ENCODE results near the gene RAPGEF5.

The RAPGEF5 gene

DNA sequence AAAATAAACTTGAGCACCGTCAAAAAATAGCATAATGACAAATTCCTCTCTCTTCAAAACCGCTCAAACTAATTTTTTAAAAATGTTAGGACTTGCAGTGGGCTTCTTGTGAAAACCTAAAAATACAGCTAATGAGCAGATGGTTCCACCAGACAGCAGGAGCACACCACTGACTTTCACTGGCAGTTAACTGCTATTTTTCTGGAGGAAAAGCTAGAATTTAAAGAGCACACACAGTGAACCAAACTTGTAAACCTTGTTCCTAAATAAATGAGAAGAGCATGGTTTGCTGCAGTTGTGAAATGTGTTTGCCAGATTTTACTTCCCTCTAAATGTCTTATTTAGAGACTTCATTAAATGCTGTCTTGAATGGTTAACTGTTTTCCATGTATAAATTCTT, 143.9 kb downstream of the RAPGEF5 start:
- no peak for DNase-seq

GRCh38 chr7:22210967-22211366, 146.0 kb downstream of the RAPGEF5 start:
- no peak for DNase-seq

DNA sequence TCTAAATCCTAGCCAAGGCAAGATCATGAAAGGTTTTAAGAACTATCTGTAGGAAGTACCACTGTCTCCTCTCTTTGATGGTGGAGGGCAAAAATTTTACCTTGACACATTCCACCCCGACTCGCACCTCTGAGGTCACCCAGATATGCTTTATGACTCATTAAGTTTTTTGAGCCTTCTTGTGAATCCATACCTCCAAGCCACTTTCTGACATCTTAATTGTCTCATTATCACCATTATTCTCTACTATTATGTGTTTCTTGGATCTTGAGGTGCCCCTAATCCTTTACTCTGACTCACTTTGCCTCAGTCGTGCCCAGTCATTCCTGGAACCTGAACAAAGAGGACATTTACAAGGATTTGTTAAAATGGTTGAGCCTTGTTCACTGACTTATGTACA, 146.6 kb downstream of the RAPGEF5 start:
- DNase-seq: no peak

DNA sequence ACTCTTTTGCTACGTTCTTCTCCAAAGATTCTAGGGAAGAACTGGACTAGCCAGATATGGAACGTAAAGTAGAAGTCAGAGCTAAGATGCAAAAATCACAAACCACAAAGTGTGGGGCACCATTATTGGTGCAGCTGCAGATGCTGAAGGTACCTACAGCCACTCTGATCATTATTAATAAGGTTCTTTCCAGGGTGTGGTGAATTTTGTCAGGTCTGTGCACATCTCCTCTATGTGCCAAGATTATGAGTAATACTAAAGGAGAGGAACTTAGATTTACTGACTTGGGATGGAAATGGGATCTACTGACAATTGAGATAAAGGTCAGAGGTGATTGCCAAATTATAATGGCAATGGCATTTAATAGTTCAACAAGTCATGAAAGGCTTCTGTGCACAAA, 148.2 kb downstream of the RAPGEF5 start:
- DNase-seq: no peak

DNA sequence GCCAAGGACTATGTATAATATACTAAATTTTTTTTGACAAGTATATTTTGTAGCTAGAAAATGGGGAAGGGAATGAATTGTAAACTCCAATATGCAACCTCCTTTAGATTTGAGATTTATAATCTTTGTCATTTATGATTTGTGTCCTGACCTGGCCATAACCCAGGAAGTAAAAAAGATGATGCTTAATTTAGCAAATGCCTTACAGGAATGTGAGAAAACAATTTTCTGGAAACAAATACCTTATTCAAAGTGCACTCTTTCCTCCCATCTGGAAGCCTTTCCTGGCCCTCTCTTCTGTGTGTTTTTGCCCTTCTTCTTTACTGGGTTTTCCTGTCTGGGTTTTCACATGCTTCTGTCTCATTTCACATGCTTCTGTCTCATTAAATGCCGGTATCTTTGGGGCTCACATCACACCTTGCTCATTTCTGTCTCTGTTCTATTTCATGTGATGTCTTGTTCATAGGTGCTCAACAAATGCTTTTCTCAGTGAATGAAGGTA, 149.2 kb downstream of the RAPGEF5 start:
- no peak for DNase-seq

- DNase-seq: no peak
These were observed 151.3 kb downstream of the RAPGEF5 start for GRCh38 chr7:22205631-22206030.

- no peak for DNase-seq
These were observed 152.6 kb downstream of the RAPGEF5 start for GRCh38 chr7:22204312-22204711.

DNA sequence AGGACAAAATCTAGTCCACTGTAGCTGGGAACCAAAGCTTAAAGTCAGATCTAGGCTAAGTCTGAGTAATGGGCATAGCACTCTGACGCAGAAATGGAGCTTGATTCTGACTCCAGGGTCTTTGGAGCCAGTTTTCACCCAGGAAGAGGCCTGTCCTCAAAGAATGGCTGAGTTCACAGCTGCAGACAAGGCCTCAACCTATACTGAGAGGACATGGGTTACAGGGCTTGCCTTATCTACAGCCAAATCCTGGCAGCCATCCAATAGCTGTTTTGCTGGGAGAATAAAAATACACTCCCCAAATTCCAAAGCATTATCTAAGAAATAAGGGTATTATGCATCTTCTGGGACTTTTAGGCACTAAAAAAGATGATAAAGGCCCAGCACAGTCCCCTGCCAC, 154.8 kb downstream of the RAPGEF5 start:
- no peak for DNase-seq

- DNase-seq: no peak
These were observed 155.6 kb downstream of the RAPGEF5 start for GRCh38 chr7:22201186-22201880.

GRCh38 chr7:22200777-22201176, 156.2 kb downstream of the RAPGEF5 start:
- DNase-seq: no peak

DNA sequence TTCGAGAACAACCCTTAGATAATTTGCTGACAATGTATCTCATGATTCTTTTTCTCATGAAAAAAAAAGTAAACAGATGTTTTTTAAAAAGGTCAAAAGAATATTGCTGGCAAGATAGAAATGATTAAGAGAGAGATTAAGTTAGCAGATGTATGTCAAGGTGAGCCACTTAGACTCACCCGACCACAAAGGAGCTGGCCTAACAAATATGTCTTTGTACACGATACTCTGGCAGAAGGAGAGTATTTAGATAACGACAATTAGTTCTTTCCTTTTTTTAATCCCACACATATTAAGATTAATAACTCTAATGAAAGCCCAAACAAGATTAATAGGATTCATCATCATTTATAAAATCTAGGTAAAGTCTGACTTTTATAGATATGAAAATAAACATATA, 156.7 kb downstream of the RAPGEF5 start:
- no peak for DNase-seq

DNA sequence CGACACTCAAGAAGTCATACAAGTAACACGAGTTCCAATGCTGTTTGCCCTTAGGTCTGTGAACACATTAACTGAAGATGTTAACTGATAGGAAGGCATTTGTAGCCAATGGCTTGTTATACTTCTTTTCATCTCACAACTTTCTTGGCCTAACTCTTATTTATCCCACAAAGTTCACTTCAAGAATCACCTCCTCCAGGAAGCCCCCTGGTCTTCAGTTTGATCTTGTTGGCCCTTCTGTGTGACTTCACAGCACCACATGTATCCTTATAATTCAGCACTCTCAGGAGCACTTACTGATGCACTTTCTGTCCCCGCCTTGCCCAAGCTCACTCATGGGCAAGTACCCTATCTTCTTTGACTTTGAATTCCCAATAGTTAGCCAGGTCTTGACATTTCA, 159.6 kb downstream of the RAPGEF5 start:
- DNase-seq: no peak

GRCh38 chr7:22196429-22196828, 160.5 kb downstream of the RAPGEF5 start:
- DNase-seq: no peak

DNA sequence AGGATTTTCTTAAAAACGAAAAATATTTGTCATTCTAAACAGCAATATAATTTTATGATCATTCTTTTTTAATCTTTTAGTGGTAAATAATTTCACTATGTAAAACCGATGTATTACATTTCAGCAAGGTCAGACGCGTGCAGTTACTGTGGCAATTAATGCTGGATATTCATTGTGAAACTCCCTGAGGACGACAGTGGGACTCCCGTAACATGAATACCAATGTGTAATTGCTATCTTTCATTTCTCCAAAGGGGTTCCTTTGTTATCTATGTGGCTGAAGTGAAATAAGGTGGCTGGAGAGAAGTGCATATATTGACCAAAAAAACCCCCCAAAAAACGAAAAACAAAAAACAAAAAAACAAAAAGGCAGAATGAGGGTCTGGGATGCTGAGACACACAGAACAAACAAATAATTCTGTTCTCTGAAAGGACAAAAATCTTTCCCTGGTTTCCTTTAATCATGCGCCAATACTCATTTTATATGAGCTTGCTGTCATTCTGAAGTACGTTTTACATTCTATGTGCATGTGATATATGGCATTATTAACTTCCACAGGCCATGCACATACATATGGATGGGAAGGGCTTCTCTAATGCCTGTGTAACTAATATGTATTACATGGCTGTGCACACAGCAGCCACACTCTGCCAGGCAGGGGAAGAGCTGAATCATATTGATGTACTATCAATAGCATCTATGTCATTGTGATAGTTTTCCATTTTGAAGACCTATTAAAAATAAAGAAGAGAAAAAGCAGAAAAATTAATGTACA, 161.4 kb downstream of the RAPGEF5 start:
- no peak for DNase-seq

DNA sequence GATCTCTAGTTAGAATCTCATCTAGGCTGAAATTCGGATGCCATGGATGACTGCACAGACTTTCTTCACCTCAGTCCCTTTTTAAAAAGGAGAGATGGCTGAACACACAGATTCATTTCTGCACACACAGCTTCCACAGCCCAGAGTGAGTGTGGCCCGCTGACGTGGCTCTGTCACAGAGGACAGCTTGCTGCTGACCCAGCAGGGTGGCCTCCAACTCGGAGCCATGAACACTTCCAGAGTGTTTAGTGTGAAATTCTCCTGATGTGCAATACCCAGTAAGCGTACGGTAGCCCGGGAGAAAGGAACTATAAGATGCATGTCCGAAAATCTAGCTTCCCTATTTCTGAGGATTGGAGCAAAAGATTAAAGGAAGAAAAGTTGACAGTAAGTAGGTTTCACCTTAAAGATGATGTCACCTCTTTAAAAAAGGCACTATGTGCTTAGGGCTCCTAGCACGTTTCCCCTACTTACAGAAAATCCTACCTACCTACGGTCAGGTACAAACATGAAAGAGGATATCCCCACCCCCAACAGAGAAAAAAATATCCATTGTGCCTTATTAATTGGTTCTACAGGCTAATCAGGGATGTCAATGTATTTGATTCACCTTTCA, 162.2 kb downstream of the RAPGEF5 start:
- DNase-seq: peak; percentile 40 to 61

GRCh38 chr7:22193450-22193983, 163.4 kb downstream of the RAPGEF5 start:
- peak; percentile 75 to 93 for DNase-seq

DNA sequence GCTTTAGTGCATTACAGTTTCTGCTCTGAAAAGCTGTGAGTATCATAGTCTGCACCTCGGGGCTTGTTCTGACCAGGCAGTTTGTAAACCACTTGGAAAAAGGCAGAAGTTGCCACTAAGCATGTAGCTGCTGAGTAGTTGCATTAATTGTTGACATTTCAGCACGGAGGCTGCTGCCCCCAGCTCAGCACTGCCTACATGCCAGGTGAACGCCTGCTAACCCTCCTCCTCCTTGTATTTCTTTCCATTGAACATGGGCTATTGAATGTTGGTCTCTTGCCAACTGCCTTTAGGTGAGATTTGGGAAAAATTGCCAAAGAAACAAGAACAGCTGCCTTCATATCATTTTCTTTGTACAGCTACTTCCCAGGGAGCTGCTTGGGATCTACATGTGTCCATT, 164.2 kb downstream of the RAPGEF5 start:
- DNase-seq: no peak

- DNase-seq: no peak
These were observed 166.2 kb downstream of the RAPGEF5 start for GRCh38 chr7:22190736-22191135.

- no peak for DNase-seq
These were observed 167.2 kb downstream of the RAPGEF5 start for GRCh38 chr7:22189741-22190140.

- no peak for DNase-seq
These were observed 167.7 kb downstream of the RAPGEF5 start for GRCh38 chr7:22189230-22189629.

DNA sequence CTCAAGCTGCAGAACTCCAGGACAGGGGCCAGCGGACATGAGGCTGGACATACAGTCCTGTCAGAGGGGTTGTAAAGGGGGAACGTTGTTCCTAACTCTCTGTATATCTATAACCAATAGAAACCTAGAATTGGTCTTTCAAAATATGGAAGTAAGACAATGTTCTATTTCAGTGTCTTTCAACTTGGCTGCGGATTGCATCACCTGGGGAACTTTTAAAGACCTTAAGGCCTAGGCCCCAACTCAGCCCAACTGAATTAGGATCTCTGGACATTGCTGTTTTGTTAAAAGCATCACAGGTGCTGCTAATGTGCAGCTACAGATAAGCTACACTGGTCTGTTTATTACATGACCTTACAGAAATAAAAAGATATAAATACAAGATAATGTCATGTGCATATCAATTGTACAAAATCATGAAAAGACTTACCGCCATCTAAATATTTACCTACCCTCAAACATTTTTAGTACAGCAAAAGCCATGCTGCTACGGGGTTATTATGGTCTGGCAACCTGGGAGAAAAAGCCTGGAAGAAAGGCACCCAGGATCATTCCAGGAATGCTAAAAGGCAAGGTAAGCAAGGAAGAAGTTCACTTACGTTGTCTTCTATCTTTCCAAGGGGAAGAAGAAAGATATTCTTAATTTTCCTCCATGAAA, 169.1 kb downstream of the RAPGEF5 start:
- DNase-seq: no peak

GRCh38 chr7:22185559-22185958, 171.4 kb downstream of the RAPGEF5 start:
- DNase-seq: peak in 1 of 2 donors; percentile 64
